Epithelial cell of esophagus (primary cell): ENCODE data around the gene MOG.

Experiments
- DNase-seq: peaks from one replicate; pipeline ENCODE4 v3.0.0; 2010; ENCODE audit warnings: low read depth
- H3K4me3 ChIP-seq: 2 replicates; pipeline ENCODE4 v1.5.1; 2011; ENCODE audit warnings: mild to moderate bottlenecking, low read length, control low read depth
- TF ChIP-seq, protein P1 (sequence below): IDR thresholded peaks from 2 replicates; pipeline ENCODE4 v1.5.1; 2011; ENCODE audit warnings: low read depth, mild to moderate bottlenecking, low read length, control low read depth, inconsistent platforms; ENCODE audit not compliant: insufficient read depth; ENCODE audit errors: missing control alignments

Gene MOG

GRCh38 chr6:29656798-29657197 lies at the start of gene MOG:
Gene MOG (plus strand): TSS chr6:29657092. CDS start chr6:29657210, 118 bp downstream.
- no peak within 1 kb of the TSS for H3K4me3 ChIP-seq
- no peak for DNase-seq
- TF ChIP-seq, protein P1, sequence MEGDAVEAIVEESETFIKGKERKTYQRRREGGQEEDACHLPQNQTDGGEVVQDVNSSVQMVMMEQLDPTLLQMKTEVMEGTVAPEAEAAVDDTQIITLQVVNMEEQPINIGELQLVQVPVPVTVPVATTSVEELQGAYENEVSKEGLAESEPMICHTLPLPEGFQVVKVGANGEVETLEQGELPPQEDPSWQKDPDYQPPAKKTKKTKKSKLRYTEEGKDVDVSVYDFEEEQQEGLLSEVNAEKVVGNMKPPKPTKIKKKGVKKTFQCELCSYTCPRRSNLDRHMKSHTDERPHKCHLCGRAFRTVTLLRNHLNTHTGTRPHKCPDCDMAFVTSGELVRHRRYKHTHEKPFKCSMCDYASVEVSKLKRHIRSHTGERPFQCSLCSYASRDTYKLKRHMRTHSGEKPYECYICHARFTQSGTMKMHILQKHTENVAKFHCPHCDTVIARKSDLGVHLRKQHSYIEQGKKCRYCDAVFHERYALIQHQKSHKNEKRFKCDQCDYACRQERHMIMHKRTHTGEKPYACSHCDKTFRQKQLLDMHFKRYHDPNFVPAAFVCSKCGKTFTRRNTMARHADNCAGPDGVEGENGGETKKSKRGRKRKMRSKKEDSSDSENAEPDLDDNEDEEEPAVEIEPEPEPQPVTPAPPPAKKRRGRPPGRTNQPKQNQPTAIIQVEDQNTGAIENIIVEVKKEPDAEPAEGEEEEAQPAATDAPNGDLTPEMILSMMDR = no peak

DNA sequence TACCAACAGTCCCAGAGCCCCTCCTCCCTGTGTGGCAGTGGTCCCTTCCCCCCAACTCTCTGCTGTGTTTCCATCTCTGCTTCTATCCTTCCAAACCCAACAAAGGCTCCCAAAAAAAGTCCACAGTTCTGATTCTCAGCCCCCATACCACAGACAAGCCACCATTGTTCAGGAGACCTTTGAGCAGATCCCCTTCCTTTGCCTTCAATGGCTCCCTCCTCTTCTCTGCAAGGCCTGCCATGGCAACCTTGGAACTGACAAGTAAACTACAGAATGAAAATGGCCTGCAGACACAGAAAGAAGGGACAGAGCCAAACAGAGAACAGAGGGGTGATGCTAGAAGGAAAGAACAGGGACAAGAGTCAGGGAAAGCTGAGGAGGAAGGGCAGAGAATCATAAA lies 48.8 kb upstream of the MOG start:
- H3K4me3 ChIP-seq = no peak overlapping the region
- DNase-seq = no peak
- TF ChIP-seq, protein P1 = no peak

DNA sequence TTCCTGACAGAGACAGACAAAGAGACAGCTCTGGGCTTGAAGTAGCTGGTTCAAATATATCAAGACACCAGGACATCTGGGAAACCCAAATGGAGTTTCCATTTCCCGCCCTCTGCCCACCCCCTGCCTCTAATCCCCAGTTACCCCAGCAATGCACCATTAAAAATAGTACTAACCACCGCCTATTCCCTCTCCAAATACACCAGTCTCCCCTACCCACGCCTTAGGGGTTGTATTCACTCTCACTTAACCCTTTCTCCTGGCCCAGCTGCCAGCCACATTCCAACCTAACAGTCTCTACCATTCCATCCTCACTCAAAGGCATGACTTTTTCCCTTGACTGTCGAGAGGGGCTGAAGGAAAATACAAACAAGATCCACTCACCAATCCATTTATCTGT lies 46.4 kb upstream of the MOG start:
- no peak for DNase-seq
- TF ChIP-seq, protein P1 = no peak
- no peak overlapping the region for H3K4me3 ChIP-seq

GRCh38 chr6:29611426-29611825 lies 45.5 kb upstream of the MOG start:
- H3K4me3 ChIP-seq = no peak overlapping the region
- no peak for DNase-seq
- TF ChIP-seq, protein P1 = no peak

GRCh38 chr6:29617782-29618554 lies 38.9 kb upstream of the MOG start:
- TF ChIP-seq, protein P1 = no peak
- DNase-seq = no peak
- no peak overlapping the region for H3K4me3 ChIP-seq

- TF ChIP-seq, protein P1 = no peak
- peak; percentile 32 for DNase-seq
- H3K4me3 ChIP-seq = no peak overlapping the region
Measured at GRCh38 chr6:29619578-29620160, 37.2 kb upstream of the MOG start.

- H3K4me3 ChIP-seq = no peak overlapping the region
- no peak for DNase-seq
- TF ChIP-seq, protein P1 = no peak
Measured at GRCh38 chr6:29620630-29621029, 36.3 kb upstream of the MOG start.
